ENCODE data around the gene CUL3. TPM values are rescaled to one million over a fixed set of nuclear protein-coding genes. Genes with fewer than 3 reads are reported as not detected.

CUL3 gene
- total RNA-seq, 1 experiment from 2014 or later: 104 TPM

- in situ Hi-C loops (cut with HindIII; ENCODE audit: low pct_unique_long_range_greater_than_20kb, low sequenced_read_pairs): no loop called here
- no peaks in the 10 kb centered on the region for H3K4me1 ChIP-seq (ENCODE audit: control insufficient read depth, insufficient read depth, low read length)
- CTCF ChIA-PET: no interaction called here
These were observed 46.5 kb downstream of the CUL3 start for GRCh38 chr2:224538561-224539138.

GRCh38 chr2:224532931-224533330 lies 52.2 kb downstream of the CUL3 start:
- no peaks in the 10 kb centered on the region for H3K27me3 ChIP-seq (ENCODE audit: control insufficient read depth, insufficient read depth, low read length)
- intact Hi-C loops (cut with micrococcal nuclease; ENCODE audit: unreplicated experiment) (no loop called here), in situ Hi-C loops (cut with HindIII; ENCODE audit: low pct_unique_long_range_greater_than_20kb, low sequenced_read_pairs) (no loop called here)
- H3K9me3 ChIP-seq (ENCODE audit: control insufficient read depth, insufficient read depth, low read depth, low read length): no peaks in the 10 kb centered on the region
- no peak for ATAC-seq
- TF ChIP-seq SIN3A (IDR thresholded peaks at IDR 0.05; ENCODE audit: borderline replicate concordance, insufficient read depth, low read depth, low read length) (no peak), CTCF (IDR thresholded peaks at IDR 0.05) (no peak), POLR2AphosphoS5 (IDR thresholded peaks at IDR 0.05; ENCODE audit: low read depth, low read length) (no peak), REST (IDR thresholded peaks at IDR 0.05; ENCODE audit: insufficient read depth in 1 of 2, low read depth in 2 of 2, low read length in 1 of 2) (no peak), TCF7L2 (IDR thresholded peaks at IDR 0.05; ENCODE audit: low read depth, low read length) (no peak)
- H3K27ac ChIP-seq (ENCODE audit: low read length): no peak overlapping the region
- DNase-seq (ENCODE audit: low read depth, low spot score): no peak
- no peaks in the 10 kb centered on the region for H3K4me1 ChIP-seq (ENCODE audit: control insufficient read depth, insufficient read depth, low read length)
- peaks cover 3% of the 10 kb centered on the region; the same call in 1 of the 2 replicates for H3K36me3 ChIP-seq (ENCODE audit: control insufficient read depth, insufficient read depth, low read length)
- CTCF ChIA-PET: no interaction called here
- POLR2A ChIA-PET: no interaction called here
- H3K4me3 ChIP-seq (ENCODE audit: low read depth in 2 of 2, low read length in 2 of 2): no peak overlapping the region
- no TSS peak for BruUV-seq (replicated peaks)

More at GRCh38 chr2:224538561-224539138, 46.5 kb downstream of the CUL3 start:
- DNase-seq (ENCODE audit: low read depth, low spot score) (no peak), ATAC-seq (no peak)
- intact Hi-C loops (cut with micrococcal nuclease; ENCODE audit: unreplicated experiment): no loop called here
- Histone ChIP-seq H3K9me3 (ENCODE audit: control insufficient read depth, insufficient read depth, low read depth, low read length) (no peaks in the 10 kb centered on the region), H3K36me3 (ENCODE audit: control insufficient read depth, insufficient read depth, low read length) (peaks cover 5% of the 10 kb centered on the region), H3K27me3 (ENCODE audit: control insufficient read depth, insufficient read depth, low read length) (no peaks in the 10 kb centered on the region), H3K27ac (ENCODE audit: low read length) (no peak overlapping the region), H3K4me3 (ENCODE audit: low read depth in 2 of 2, low read length in 2 of 2) (no peak overlapping the region)
- POLR2A ChIA-PET: no interaction called here
- TF ChIP-seq CTCF (IDR thresholded peaks at IDR 0.05) (no peak), POLR2AphosphoS5 (IDR thresholded peaks at IDR 0.05; ENCODE audit: low read depth, low read length) (no peak)
- BruUV-seq (replicated peaks): no TSS peak
